Measurements from ENCODE around the gene RBBP8NL. TPM values are rescaled to one million over a fixed set of nuclear protein-coding genes. Genes with fewer than 3 reads are reported as not detected.

The RBBP8NL gene
- total RNA-seq, 2 donors from 2014 or later = not detected

DNA sequence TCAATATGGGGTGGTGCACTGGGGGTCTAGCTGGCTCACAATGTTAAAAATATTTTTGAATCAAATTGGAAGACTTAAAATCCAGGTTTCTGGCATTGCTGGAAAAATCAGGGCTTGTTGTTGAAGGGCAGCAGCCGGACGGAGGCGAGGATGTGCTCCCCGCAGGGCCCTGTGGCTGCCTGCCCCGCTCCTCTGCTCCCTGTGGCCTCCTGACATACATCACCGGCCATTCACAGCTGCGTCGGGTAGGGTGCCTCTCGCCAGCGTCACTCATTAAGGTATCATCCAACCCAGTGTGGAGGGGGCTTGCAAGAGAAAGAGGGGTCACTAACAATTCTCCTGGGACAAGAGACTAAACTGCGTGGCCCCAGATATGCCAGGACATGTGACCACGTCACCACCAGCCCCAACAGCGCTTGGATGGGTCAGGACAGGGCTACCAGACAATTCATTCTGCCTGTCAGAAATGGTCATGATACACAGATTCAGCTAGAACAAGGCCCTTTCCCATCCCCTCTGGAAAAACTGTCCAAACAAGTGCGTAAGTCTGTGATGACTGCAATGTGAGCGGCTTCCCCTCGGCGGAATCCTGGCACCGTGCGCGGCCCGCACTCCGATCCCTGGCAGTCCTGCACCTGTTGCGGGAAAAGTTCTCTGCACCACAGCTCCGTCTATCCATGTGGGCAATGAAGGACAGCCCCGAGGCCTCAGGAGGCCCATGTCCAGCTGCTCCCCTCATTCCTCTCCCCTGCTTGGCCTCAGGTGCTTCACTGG, 36.5 kb upstream of the RBBP8NL start:
- no peak for DNase-seq (ENCODE audit: low spot score)
- intact Hi-C loops (cut with DNase I) = no loop called here

- intact Hi-C loops (cut with DNase I) = no loop called here
- DNase-seq (ENCODE audit: low spot score) = no peak
These were observed 35.7 kb upstream of the RBBP8NL start for GRCh38 chr20:62462976-62463592.

GRCh38 chr20:62461834-62462233, 34.5 kb upstream of the RBBP8NL start:
- intact Hi-C loops (cut with DNase I) = no loop called here
- no peak for DNase-seq (ENCODE audit: low spot score)

DNA sequence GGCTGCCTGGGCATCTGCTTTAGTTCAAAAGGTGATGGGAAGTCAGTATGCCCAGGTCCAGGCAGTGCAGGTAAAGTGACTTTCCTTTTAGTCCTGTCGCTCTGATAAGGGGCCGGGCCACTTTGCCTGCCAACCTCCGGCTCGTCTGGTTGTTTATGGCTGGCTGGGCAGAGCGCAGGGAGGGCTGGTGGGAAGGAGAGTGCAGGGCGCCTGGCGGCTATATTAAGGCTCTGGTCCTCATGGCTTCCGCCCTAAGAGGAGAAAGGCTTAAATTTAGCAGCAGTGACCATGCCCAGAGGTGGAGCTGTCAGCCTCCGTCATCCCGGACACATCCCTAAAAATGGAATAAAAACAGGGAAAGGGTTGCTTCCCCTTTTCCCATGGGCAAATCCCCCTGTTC, 33.8 kb upstream of the RBBP8NL start:
- intact Hi-C loops (cut with DNase I) = no loop called here
- DNase-seq (ENCODE audit: low spot score) = no peak

- DNase-seq (ENCODE audit: low spot score) = no peak
- intact Hi-C loops (cut with DNase I) = no loop called here
These were observed 33.3 kb upstream of the RBBP8NL start for GRCh38 chr20:62460678-62461077.

DNA sequence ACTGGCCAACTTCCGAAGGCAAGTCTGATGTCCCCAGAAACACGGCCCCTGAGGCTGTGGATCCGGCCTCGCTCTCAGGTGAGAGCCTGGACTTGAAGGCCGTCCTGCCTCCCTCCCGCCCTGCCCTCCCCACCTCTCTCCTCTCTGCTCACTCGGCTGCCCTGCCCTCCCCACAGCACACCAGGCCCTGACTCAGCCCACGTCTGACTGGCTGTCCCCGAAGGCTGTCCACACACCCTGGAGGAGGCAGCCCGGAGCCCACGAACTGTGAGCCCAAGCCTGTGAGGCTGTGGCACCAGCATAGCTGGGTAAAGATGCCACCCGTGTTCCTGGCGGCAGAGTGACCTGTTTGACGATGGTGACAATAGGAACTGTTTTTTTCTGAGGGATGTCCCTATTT, 32.1 kb upstream of the RBBP8NL start:
- DNase-seq (ENCODE audit: low spot score) = no peak
- intact Hi-C loops (cut with DNase I) = no loop called here

DNA sequence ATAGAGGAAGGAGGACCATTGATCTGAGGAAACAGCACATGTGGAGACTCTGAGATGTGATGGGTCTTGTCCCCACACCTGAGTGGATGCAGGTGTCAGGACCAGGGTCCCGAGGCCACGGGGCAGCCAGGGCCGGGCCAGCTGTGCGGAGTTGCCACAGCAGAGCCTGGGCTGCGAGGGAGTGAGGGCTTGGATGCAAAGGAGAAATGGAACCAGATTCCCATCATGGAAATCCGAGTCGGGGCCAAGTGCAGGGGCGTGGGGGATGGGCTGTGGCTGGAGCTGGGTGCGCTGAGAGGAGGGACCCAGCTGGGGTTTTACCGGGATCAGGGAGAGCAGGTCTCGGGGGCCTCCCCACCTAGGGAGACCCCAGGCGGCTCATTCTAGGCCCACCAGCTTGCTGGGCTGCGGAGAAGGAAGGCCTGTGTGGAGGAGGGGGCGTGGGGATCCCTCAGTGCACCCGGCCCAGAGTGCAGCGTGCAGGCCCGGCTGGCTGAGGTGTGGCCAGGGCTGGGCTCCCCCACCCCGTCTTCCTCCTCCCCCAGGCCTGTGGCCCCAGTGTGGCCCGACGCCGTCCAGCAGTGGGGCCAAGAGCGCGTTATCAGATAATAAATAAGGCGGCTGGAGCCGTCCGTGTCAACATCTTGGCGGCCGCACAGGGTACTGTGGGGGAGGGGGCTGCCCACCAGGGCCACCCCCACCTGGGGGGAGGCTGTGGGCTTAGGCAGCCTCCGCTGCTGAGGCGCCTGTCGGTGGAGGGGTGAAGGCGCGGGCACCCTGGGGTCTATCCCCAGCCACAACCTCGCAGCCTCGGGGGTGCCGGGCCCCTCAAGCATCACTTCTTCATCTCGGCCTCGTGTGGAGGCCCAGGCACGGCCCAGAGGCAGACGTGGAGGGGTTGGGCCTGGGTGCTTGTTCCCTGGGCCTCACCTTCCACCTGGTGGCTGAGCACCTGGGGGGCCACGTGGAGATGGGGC, 31.2 kb upstream of the RBBP8NL start:
- DNase-seq (ENCODE audit: low spot score) = no peak
- intact Hi-C loops (cut with DNase I) = no loop called here

- no peak for DNase-seq (ENCODE audit: low spot score)
- intact Hi-C loops (cut with DNase I) = no loop called here
These were observed 30.5 kb upstream of the RBBP8NL start for GRCh38 chr20:62457831-62458230.

DNA sequence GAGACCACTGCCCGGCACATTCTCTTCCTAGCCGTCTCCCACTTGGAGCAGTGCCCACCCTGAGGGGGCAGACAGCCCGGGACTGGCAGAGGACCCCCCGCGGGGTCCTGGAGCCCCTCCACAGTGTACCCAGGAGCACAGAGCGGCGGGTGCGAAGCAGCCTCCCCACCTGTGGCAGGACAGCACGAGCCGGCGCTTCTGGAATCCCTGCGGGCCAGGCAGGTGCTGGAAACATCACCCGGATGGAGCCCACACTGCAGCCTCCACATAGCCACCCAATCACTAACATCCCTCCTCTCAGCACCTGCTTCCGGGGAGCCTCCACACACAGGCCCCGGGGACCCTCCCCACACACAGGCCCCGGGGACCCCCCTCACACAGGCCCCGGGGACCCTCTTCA, 29.8 kb upstream of the RBBP8NL start:
- intact Hi-C loops (cut with DNase I) = no loop called here

GRCh38 chr20:62455929-62456328, 28.6 kb upstream of the RBBP8NL start:
- intact Hi-C loops (cut with DNase I) = no loop called here
- no peak for DNase-seq (ENCODE audit: low spot score)

More for the DNA sequence above, 29.8 kb upstream of the RBBP8NL start:
- DNase-seq (ENCODE audit: low spot score) = no peak

DNA sequence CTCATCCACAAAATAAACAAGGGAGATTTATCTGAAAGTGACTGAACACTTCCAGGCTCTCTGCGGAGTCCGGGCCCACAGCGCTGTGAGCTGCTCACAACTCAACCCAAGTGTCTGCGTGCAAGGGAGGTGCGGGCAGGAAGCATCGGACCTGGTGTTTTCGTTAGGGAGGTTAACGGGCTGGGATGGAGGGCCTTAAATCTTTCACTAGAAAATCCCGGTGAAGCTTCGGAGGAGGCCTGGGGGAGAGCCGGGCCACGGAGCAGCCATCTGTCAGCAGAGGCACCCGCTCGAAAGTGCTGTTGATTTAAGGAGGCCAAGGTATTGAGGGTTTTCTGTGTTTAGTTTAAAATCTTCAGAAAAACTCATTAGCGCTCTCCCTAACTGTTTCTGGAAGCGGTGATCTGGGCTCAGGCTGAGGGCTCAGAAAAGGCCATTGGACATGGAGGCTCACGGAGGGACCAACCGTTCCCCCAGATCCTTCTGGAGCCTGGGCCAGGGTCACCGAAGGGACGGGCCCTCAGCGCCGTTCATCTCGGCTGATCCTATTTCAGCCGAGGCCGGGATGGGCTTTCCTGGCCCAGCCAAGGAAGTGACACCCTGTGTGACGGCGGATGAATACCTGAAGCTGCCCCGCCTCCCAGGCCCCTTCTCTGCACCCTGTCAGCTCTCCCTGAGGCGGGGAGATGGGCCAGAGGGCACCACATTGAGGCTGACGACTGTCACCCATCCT, 27.7 kb upstream of the RBBP8NL start:
- intact Hi-C loops (cut with DNase I) = no loop called here
- DNase-seq (ENCODE audit: low spot score) = no peak

DNA sequence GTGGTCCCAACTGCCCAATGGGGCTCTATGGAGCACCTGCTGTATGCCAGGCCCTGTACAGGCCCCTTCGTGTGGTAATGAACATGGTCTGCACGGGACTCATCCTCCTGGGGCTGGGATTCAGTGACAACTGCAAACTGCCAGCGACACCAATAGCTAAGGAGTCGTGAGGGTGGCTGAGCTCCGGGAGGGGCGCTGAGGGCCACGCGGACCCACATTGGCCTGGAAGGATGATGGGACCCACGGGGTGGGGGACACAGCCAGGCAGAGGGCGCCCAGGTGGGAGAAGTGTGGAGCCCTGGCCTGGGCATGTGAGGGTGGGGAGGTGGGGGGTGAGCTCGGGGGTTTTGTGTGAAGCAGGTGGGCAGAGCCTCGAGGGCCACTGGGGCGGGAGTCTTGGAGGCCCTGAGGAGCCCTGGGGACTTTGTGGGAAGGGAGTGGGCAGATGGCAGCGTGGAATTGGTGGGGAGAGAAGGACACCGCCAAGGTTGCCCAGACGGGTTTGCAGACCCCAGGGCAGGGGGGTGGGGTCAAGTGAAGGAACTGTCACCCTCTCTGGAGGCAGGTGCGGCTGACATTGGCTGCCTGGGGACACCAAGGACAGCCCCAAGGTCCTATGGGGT, 26.0 kb upstream of the RBBP8NL start:
- intact Hi-C loops (cut with DNase I) = no loop called here
- no peak for DNase-seq (ENCODE audit: low spot score)

- DNase-seq (ENCODE audit: low spot score) = no peak
- intact Hi-C loops (cut with DNase I) = no loop called here
These were observed 25.2 kb upstream of the RBBP8NL start for GRCh38 chr20:62452475-62453095.

DNA sequence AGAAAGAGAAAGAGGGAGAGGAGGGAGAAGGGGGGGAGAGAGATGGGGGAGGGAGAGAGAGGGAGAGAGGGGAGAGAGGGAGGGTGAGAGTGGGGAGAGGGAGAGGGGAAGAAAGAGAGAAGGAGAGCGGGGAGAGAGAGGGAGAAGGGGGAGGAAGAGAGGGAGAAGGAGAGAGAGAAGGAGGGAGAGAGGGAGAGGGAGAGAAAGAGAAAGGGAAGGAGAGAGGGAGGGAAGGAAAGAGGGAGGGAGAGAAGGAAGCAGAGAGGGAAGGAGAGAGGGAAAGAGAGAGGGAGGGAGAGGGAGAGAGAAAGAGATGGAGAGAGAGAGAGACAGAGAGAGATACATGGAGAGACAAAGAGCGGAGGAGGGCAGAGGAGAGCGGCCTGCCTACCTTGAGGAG, 24.6 kb upstream of the RBBP8NL start:
- intact Hi-C loops (cut with DNase I) = no loop called here
- no peak for DNase-seq (ENCODE audit: low spot score)

GRCh38 chr20:62451156-62451767, 23.9 kb upstream of the RBBP8NL start:
- DNase-seq (ENCODE audit: low spot score) = no peak
- intact Hi-C loops (cut with DNase I) = no loop called here

GRCh38 chr20:62449951-62450691, 22.8 kb upstream of the RBBP8NL start:
- DNase-seq (ENCODE audit: low spot score) = no peak
- intact Hi-C loops (cut with DNase I) = no loop called here

DNA sequence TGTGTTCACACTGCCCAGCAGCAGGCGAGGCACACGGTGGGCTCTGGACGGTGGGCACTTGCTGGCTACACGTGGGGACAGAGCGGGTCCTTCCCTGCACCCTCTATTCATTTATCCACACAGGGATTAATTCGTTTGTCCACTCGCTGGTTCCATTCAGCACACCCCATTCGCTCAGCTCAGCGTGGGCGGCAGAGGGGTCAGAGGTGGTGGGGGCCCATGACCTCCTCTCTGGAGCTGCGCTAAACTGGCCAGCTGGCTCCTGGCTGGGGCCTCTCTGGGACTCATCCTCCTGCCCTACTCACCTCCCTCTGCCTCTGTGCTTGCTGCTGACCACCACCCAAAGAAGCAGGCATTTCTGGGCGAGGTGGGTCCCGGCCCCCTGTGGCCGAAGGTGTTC, 21.4 kb upstream of the RBBP8NL start:
- intact Hi-C loops (cut with DNase I) = no loop called here

More for the DNA sequence above, 21.4 kb upstream of the RBBP8NL start:
- DNase-seq (ENCODE audit: low spot score) = no peak
